A549 (cell line): ENCODE results near the gene RAD54L. TPM values are rescaled to one million over a fixed set of nuclear protein-coding genes. Genes with fewer than 3 reads are reported as not detected.

Experiments
- ATAC-seq, 2 experiments: fragments of 200-7000 bp in 1 of 2; fragments of >200 bp in 1 of 2; cut with Nextera tagmentation in 1 of 2; cut with Tn5 transposase in 1 of 2; 3 replicates each; pipeline versions ENCODE4 v1.8.0 to v1.9.1; 2018 to 2020; ENCODE audit warnings: mild to moderate bottlenecking in 1 of 2, moderate library complexity in 1 of 2
- CTCF ChIA-PET: fragments of 300-600 bp; sonication (Branson Sonifier 250); formaldehyde crosslinking; extraction: SDS; loops from one replicate; lab custom pipeline; 2021; ENCODE audit warnings: antibody characterized with exemption, inconsistent platforms; lab: Yijun Ruan, JAX
- POLR2A ChIA-PET: fragments of 350-600 bp; formaldehyde crosslinking; extraction: SDS; loops from one replicate; lab custom pipeline; 2021; ENCODE audit warnings: antibody characterized with exemption, inconsistent platforms; lab: Yijun Ruan, JAX
- DNase-seq, 2 experiments: peaks; one replicate each; pipeline versions ENCODE4 v3.0.0 to v3.0.0-alpha.2; 2011 to 2016; ENCODE audit warnings: low read depth in 1 of 2, low spot score in 1 of 2
- FAIRE-seq: peaks from 2 replicates; lab custom pipeline; 2011; peaks lifted over from hg19 to GRCh38; lab: Jason Lieb, UNC
- H3K27ac ChIP-seq, 2 experiments: fragments of >200 bp; sonication (Bioruptor Twin); formaldehyde crosslinking; 3 replicates each; pipeline ENCODE4 v1.5.1; 2016 to 2017
- H3K4me1 ChIP-seq: fragments of >200 bp; sonication (Bioruptor Twin); formaldehyde crosslinking; 3 replicates; pipeline ENCODE4 v1.6.1; 2016
- H3K4me2 ChIP-seq: fragments of >200 bp; sonication (Bioruptor Twin); formaldehyde crosslinking; 3 replicates; pipeline ENCODE4 v1.6.1; 2016
- H3K4me3 ChIP-seq: fragments of >200 bp; sonication (Bioruptor Twin); formaldehyde crosslinking; 3 replicates; pipeline ENCODE4 v1.5.1; 2016
- H3K9me3 ChIP-seq: fragments of >200 bp; sonication (Bioruptor Twin); formaldehyde crosslinking; 3 replicates; pipeline ENCODE4 v1.6.1; 2016
- CBX2 ChIP-seq: fragments of 200-600 bp; sonication (generic); IDR thresholded peaks from 2 replicates; pipeline ENCODE4 v1.6.1; 2016; ENCODE audit warnings: low read depth, mild to moderate bottlenecking, borderline replicate concordance
- CHD4 ChIP-seq: fragments of 200-600 bp; sonication (generic); IDR thresholded peaks from 2 replicates; pipeline ENCODE4 v1.6.1; 2016; ENCODE audit warnings: antibody characterized with exemption, mild to moderate bottlenecking, borderline replicate concordance
- EHF ChIP-seq: fragments of 250-450 bp; sonication (Bioruptor Pico); IDR thresholded peaks from 2 replicates; pipeline ENCODE4 v1.5.0; 2020; ENCODE audit warnings: mild to moderate bottlenecking
- EP300 ChIP-seq, 2 experiments: fragments of >200 bp; sonication (Bioruptor Twin); formaldehyde crosslinking; IDR thresholded peaks; 2 replicates in 1 of 2; 3 replicates in 1 of 2; pipeline ENCODE4 v1.6.1; 2016 to 2017
- ESRRA ChIP-seq: fragments of 150-350 bp; IDR thresholded peaks from 2 replicates; pipeline ENCODE4 v1.6.1; 2014; ENCODE audit warnings: mild to moderate bottlenecking, low read length, borderline replicate concordance
- HDAC2 ChIP-seq: fragments of 200-600 bp; sonication (generic); IDR thresholded peaks from 2 replicates; pipeline ENCODE4 v1.6.1; 2016
- HOXB5 ChIP-seq: fragments of 250-450 bp; sonication (Bioruptor Pico); IDR thresholded peaks from 2 replicates; pipeline ENCODE4 v1.5.0; 2020; ENCODE audit warnings: mild to moderate bottlenecking, moderate library complexity
- KDM5A ChIP-seq: fragments of 200-600 bp; sonication (generic); IDR thresholded peaks from 2 replicates; pipeline ENCODE4 v1.6.1; 2016; ENCODE audit warnings: antibody characterized with exemption, mild to moderate bottlenecking
- MAFK ChIP-seq: fragments of 450-650 bp; IDR thresholded peaks from 2 replicates; pipeline ENCODE4 v1.6.1; 2014; ENCODE audit not compliant: partially characterized antibody
- MAZ ChIP-seq: fragments of 150-350 bp; IDR thresholded peaks from 2 replicates; pipeline ENCODE4 v1.6.1; 2014; ENCODE audit warnings: antibody characterized with exemption, low read depth, low read length, borderline replicate concordance
- MYC ChIP-seq: IDR thresholded peaks from 2 replicates; pipeline ENCODE4 v1.6.1; 2012; ENCODE audit warnings: mild to moderate bottlenecking, inconsistent platforms, low read length, improper control_type of control experiment, borderline replicate concordance
- PHF8 ChIP-seq: fragments of 200-600 bp; sonication (generic); IDR thresholded peaks from 2 replicates; pipeline ENCODE4 v1.6.1; 2016; ENCODE audit warnings: low read depth, mild to moderate bottlenecking, antibody characterized with exemption, moderate library complexity, borderline replicate concordance
- RAD21 ChIP-seq, 2 experiments: fragments of >200 bp in 1 of 2; sonication (Bioruptor Twin) in 1 of 2; formaldehyde crosslinking in 1 of 2; IDR thresholded peaks in 1 of 2; conservative IDR thresholded peaks in 1 of 2; 2 replicates in 1 of 2; 3 replicates in 1 of 2; pipeline ENCODE4 v1.6.1; 2012 to 2018; ENCODE audit warnings: inconsistent platforms in 1 of 2
- RNF2 ChIP-seq: fragments of 200-600 bp; sonication (generic); IDR thresholded peaks from 2 replicates; pipeline ENCODE4 v1.6.1; 2016; ENCODE audit warnings: low read depth, mild to moderate bottlenecking, antibody characterized with exemption, moderate library complexity, borderline replicate concordance
- TFCP2L1 ChIP-seq: fragments of 250-450 bp; sonication (Bioruptor Pico); IDR thresholded peaks from 2 replicates; pipeline ENCODE4 v1.5.0; 2021; ENCODE audit warnings: mild to moderate bottlenecking
- WGBS: methylation state at CpG from one replicate; pipeline ENCODE4 v1.1.6; 2017; ENCODE audit errors: missing lambda C conversion rate; 5-methylcytosine and 5-hydroxymethylcytosine counted together
- polyA plus RNA-seq, 4 experiments: library from polyadenylated mRNA; depleted of rRNA in 3 of 4; stranded (reverse); fragments of >200 nt; fragmentation: RNase III in 1 of 4; extraction: RNeasy Plus Mini Kit Qiagen cat#74134 plus additional on column Dnase treatment in 1 of 4; gene quantifications; 2 replicates in 3 of 4; 3 replicates in 1 of 4; pipeline ENCODE4 v1.2.3, GENCODE V29; 2011 to 2017
- TF ChIP-seq, protein P1 (sequence below): fragments of >200 bp; sonication (Bioruptor Twin); formaldehyde crosslinking; IDR thresholded peaks from 2 replicates; pipeline ENCODE4 v1.6.1; 2016
- TF ChIP-seq, protein P2 (sequence below): IDR thresholded peaks from 2 replicates; pipeline ENCODE4 v1.6.1; 2012
- TF ChIP-seq, protein P3 (sequence below): fragments of 450-650 bp; IDR thresholded peaks from 2 replicates; pipeline ENCODE4 v1.6.1; 2014; ENCODE audit warnings: antibody characterized with exemption
- TF ChIP-seq, protein P4 (sequence below): fragments of 200-600 bp; sonication (generic); IDR thresholded peaks from 2 replicates; pipeline ENCODE4 v1.6.1; 2016; ENCODE audit warnings: antibody characterized with exemption, mild to moderate bottlenecking, moderate library complexity
- TF ChIP-seq, protein P5 (sequence below): fragments of >200 bp; sonication (Bioruptor Twin); formaldehyde crosslinking; IDR thresholded peaks from 3 replicates; pipeline ENCODE4 v1.6.1; 2016

The RAD54L gene
- polyA plus RNA-seq, 2 of the 4 experiments (the other 2 are of a cell fraction) = 10.9 to 14.0 TPM

DNA sequence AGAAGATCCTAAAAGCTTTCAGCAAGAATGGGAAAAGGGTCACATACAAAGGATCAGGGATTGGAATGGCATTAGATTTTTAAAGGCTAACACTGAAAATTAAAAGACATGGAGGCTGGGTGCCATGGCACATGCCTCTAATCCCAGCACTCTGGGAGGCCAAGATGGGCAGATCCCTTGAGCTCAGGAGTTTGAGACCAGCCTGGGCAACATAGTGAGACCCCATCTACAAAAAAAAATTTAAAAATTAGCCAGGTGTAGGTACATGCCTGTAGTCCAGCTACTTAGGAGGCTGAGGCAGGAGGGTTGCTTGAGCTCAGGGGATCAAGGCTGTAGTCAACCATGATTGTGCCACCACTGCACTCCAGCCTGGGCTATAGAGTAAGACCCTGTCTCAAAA is 32.1 kb upstream of the RAD54L start:
- no peak for DNase-seq
- H3K4me3 ChIP-seq = no peak overlapping the region
- TF ChIP-seq CBX2 = no peak
- no peak for TF ChIP-seq EHF (CRISPR knock-in tag)
- TF ChIP-seq KDM5A = no peak
- CTCF ChIA-PET = interaction anchor here (0.8 to 1.1 kb wide), 2 partner anchors 8 to 9 kb away, joined by 3 to 4 read pairs; no protein-coding TSS in a partner anchor
- POLR2A ChIA-PET = no interaction called here
- FAIRE-seq = no peak
- no peak overlapping the region for H3K27ac ChIP-seq
- H3K9me3 ChIP-seq = no peaks in the 10 kb centered on the region
- ATAC-seq = no peak
- no peak overlapping the region for H3K4me2 ChIP-seq
- no peaks in the 10 kb centered on the region for H3K4me1 ChIP-seq

DNA sequence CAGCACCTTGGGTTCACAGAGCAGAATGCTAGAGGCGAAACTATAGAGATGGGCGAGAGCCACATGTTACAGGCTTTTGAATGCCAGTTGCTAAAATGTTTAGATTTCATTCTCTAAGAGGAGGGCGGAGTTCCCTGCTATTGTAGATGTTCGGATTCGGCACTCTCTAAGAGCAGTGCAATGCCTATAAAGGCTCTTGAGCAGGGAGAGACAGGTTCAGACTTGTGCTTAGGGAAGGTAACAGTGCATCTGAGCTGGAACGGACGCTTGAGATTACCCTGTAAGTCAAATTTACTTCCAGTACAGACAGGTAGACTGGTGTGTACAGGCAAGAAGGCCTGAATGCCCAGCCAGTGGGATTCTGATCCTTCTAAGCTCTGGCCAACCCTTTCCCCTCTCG is 29.1 kb upstream of the RAD54L start:
- FAIRE-seq = no peak
- ChIA-PET POLR2A (no interaction called here), CTCF (interaction anchor here (2.1 kb wide), 1 partner anchor 182 kb away, joined by 6 read pairs; no protein-coding TSS in a partner anchor)
- 78% methylated on average over 8 of the region's 8 CpGs for WGBS
- H3K9me3 ChIP-seq = no peaks in the 10 kb centered on the region
- ATAC-seq = no peak
- no peak overlapping the region for H3K27ac ChIP-seq
- no peak for DNase-seq
- TF ChIP-seq, protein P1, sequence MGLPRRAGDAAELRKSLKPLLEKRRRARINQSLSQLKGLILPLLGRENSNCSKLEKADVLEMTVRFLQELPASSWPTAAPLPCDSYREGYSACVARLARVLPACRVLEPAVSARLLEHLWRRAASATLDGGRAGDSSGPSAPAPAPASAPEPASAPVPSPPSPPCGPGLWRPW = no peak
- no peak for TF ChIP-seq HOXB5 (CRISPR knock-in tag)
- no peak for TF ChIP-seq RAD21 (conservative IDR thresholded peaks at IDR 0.05 in 1 of 2, IDR thresholded peaks at IDR 0.05 in 1 of 2)
- TF ChIP-seq, protein P2, sequence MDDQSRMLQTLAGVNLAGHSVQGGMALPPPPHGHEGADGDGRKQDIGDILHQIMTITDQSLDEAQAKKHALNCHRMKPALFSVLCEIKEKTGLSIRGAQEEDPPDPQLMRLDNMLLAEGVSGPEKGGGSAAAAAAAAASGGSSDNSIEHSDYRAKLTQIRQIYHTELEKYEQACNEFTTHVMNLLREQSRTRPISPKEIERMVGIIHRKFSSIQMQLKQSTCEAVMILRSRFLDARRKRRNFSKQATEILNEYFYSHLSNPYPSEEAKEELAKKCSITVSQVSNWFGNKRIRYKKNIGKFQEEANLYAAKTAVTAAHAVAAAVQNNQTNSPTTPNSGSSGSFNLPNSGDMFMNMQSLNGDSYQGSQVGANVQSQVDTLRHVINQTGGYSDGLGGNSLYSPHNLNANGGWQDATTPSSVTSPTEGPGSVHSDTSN = no peak
- no peak for TF ChIP-seq HDAC2
- no peak for TF ChIP-seq MYC
- no peak for TF ChIP-seq CHD4
- TF ChIP-seq PHF8 = no peak
- TF ChIP-seq MAFK = no peak
- H3K4me3 ChIP-seq = no peak overlapping the region
- no peaks in the 10 kb centered on the region for H3K4me1 ChIP-seq
- H3K4me2 ChIP-seq = no peak overlapping the region

DNA sequence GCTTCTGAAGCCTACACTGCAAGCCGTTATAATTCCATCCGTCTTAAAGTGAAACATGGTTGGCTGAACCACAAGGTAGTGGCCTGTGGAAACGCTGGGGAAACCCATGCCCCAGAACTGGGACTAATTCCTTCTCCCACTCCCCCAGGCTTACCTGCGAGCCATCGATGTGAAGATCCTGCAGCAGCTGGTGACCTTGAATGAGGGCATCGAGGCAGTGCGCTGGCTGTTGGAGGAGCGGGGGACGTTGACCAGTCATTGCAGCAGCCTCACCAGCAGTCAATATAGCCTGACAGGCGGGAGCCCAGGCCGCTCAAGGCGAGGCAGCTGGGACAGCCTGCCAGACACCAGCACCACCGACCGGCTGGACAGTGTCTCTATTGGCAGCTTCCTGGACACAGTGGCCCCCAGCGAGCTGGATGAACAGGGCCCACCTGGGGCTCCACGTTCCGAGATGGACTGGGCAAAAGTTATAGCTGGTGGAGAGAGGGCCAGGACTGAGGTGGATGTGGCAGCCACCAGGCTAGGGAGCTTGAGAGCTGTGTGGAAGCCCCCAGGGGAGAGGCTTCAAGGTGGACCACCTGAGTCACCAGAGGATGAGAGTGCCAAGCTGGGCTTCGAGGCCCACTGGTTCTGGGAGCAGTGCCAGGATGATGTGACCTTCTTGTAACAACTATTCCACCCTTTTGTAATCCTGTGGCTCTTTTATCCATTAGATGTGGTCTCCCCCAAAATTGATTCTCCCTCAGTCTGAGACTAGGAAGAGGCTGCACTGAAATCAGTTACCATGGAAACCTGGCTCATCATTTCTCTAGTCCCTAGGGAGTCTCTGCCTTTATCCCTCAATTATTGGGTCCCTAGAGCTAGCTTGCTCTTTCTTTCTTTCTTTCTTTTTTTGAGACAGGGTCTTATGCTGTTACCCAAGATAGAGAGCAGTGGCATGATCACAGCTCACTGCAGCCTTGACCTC is 27.7 kb upstream of the RAD54L start:
- H3K27ac ChIP-seq = no peak overlapping the region
- TF ChIP-seq KDM5A (no peak), ESRRA (no peak)
- DNase-seq (no peak), ATAC-seq (no peak), FAIRE-seq (no peak)
- CTCF ChIA-PET = interaction anchor here (0.6 to 2.7 kb wide), 4 partner anchors 24 to 184 kb away, joined by 3 to 8 read pairs (median 4); no protein-coding TSS in a partner anchor
- no peaks in the 10 kb centered on the region for H3K4me1 ChIP-seq
- H3K4me3 ChIP-seq = no peak overlapping the region
- 80% methylated on average over 16 of the region's 18 CpGs for WGBS
- H3K9me3 ChIP-seq = no peaks in the 10 kb centered on the region
- H3K4me2 ChIP-seq = no peak overlapping the region
- POLR2A ChIA-PET = no interaction called here

DNA sequence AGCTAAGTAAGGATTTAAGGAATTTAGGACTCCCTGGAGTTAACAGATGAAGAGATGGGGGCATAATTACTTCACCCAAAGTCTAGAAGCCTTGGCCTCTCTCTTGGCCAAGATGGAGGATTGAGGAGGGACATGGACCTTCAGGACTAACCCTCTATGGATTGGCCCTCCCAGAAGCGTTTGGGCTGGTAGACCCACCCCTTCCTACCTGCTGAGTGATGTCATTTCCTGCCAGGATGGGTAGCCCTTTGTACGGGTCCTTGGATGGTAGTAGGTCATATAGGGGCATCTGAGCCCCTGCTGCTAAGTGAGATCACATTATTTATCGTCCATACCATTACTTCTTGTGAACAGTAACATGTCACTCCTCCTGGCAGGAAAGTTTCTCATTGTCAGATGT is 26.8 kb upstream of the RAD54L start:
- ChIA-PET CTCF (interaction anchor here (0.9 to 2.7 kb wide), 4 partner anchors 41 to 187 kb away, joined by 3 to 8 read pairs (median 4); no protein-coding TSS in a partner anchor), POLR2A (no interaction called here)
- 71% methylated on average over 3 of the region's 3 CpGs for WGBS
- no peaks in the 10 kb centered on the region for H3K4me1 ChIP-seq
- no peak for FAIRE-seq
- no peak overlapping the region for H3K4me3 ChIP-seq
- no peak overlapping the region for H3K27ac ChIP-seq
- H3K9me3 ChIP-seq = no peaks in the 10 kb centered on the region
- no peak for DNase-seq
- no peak for ATAC-seq
- no peak overlapping the region for H3K4me2 ChIP-seq
- no peak for TF ChIP-seq KDM5A
- TF ChIP-seq RNF2 = no peak
- TF ChIP-seq, protein P3, sequence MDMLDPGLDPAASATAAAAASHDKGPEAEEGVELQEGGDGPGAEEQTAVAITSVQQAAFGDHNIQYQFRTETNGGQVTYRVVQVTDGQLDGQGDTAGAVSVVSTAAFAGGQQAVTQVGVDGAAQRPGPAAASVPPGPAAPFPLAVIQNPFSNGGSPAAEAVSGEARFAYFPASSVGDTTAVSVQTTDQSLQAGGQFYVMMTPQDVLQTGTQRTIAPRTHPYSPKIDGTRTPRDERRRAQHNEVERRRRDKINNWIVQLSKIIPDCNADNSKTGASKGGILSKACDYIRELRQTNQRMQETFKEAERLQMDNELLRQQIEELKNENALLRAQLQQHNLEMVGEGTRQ = no peak
- TF ChIP-seq, protein P4, sequence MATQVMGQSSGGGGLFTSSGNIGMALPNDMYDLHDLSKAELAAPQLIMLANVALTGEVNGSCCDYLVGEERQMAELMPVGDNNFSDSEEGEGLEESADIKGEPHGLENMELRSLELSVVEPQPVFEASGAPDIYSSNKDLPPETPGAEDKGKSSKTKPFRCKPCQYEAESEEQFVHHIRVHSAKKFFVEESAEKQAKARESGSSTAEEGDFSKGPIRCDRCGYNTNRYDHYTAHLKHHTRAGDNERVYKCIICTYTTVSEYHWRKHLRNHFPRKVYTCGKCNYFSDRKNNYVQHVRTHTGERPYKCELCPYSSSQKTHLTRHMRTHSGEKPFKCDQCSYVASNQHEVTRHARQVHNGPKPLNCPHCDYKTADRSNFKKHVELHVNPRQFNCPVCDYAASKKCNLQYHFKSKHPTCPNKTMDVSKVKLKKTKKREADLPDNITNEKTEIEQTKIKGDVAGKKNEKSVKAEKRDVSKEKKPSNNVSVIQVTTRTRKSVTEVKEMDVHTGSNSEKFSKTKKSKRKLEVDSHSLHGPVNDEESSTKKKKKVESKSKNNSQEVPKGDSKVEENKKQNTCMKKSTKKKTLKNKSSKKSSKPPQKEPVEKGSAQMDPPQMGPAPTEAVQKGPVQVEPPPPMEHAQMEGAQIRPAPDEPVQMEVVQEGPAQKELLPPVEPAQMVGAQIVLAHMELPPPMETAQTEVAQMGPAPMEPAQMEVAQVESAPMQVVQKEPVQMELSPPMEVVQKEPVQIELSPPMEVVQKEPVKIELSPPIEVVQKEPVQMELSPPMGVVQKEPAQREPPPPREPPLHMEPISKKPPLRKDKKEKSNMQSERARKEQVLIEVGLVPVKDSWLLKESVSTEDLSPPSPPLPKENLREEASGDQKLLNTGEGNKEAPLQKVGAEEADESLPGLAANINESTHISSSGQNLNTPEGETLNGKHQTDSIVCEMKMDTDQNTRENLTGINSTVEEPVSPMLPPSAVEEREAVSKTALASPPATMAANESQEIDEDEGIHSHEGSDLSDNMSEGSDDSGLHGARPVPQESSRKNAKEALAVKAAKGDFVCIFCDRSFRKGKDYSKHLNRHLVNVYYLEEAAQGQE = no peak
- TF ChIP-seq, protein P5, sequence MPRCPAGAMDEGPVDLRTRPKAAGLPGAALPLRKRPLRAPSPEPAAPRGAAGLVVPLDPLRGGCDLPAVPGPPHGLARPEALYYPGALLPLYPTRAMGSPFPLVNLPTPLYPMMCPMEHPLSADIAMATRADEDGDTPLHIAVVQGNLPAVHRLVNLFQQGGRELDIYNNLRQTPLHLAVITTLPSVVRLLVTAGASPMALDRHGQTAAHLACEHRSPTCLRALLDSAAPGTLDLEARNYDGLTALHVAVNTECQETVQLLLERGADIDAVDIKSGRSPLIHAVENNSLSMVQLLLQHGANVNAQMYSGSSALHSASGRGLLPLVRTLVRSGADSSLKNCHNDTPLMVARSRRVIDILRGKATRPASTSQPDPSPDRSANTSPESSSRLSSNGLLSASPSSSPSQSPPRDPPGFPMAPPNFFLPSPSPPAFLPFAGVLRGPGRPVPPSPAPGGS = no peak
- no peak for TF ChIP-seq TFCP2L1 (CRISPR knock-in tag)
- no peak for TF ChIP-seq MAZ
- no peak for TF ChIP-seq CHD4
- no peak for TF ChIP-seq EP300 (IDR thresholded peaks at IDR 0.05)
